HG03139 (cell line): Measurements from ENCODE around the gene JAM3.

ENCODE experiments used
- ATAC-seq: cut with Tn5 transposase; IDR thresholded peaks from one replicate; pipeline ENCODE4 v1.9.1; 2021; ENCODE audit not compliant: unreplicated experiment

The JAM3 gene

DNA sequence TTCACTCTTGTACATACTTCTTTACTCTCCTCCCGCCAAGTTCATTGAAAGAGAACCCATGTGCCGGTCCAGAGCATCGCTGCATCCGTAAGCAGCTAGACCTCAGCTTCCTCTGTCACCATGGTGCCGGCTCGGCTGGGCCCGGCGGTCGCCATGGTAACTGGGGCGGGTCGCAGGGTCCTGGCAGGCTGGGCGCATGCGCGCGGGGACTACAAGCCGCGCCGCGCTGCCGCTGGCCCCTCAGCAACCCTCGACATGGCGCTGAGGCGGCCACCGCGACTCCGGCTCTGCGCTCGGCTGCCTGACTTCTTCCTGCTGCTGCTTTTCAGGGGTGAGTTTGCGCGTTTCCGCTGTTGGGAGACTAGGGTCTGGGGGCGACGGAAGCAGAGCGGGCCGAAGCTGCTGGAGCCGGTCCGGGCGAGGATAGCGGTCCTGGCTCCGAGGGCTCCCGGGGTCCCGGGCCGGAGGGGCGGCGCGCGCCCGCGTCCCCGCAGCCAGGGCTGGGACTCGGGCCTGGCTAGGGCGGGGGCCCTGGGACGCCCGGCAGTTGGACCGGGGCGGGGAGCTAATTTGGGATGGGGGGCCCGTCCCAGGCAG is at the start of gene JAM3:
JAM3 (plus strand) TSS at position 244 of the 597 bp plus-strand sequence; CDS start at position 256, 12 bp downstream.
- ATAC-seq, result peak; percentile 87

DNA sequence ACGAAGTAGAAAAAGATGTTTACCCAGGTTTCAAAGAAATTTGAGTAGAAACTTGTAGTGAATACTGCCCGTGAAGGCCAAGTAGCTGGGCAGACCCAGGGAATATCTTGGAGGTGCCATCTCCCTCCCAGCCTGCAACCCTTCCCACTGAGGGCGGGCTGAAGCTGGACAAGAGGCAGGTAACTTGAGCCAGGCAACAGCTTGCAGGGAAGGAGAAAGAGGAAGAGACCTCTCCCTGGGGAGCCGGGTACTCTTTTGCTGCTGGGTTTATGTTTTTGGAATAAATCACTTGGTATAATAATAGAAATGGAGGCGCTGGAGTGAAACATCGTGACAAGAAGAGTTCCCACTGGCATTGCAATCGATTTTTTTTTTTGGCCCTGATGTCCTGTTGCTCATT is 49.4 kb upstream of the JAM3 start:
- ATAC-seq, result no peak

DNA sequence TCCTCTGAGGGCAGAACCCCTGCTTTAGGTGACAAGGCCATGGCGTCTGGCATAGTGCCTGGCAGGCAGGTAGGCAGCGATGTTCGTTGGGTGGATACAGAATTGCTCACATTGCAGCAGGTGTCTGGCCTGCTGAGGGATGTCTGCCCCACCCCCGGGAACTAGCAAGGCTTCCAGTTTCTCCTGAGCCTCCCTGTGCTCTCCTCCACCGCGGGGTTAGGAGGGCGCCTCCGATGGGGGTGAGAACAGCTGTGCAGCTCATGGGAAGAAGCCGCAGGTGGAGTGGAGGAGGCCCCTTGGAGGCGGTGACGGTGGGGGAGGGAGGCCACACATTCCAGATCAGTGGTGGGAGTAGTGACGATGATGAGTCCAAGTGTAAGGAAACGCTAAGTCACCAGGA is 48.3 kb upstream of the JAM3 start:
- ATAC-seq, result no peak

DNA sequence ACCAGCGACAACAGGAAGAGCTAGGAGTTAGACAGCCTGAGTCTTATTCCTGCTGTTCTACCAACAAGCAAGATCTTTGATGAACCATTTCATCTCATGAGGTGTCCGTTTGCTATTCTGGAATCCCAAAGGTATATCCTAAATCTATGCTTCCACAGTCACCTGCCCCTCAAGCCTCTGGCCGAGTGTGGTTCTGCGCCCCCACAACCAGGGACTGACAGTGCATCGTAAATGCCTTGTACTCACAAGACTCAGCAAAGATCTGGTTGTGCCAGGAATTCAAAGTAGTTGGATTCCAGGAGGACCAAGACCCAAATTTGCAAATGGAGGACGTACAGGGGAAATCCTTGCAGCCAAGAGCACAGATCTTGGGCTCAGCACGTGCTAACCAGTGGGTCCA is 47.5 kb upstream of the JAM3 start:
- no peak for ATAC-seq

DNA sequence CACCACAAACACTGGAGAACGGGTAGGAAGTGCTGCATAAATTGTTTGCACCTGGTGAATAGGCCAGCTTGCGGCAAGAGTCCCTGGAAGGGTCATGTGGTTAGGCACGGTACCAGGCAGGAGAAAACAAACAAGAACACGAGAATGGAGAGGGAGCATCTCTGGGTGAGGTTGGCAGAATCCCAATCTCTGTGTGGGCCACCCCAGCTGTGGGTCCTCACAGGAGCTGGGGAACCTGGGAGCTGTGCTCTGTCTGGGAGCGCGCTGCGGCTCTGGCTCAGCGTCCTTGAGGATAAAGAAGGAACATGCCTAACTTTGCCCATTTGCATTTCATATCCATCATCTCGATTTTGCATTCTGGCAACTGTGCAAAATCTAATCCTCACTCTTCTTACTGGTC is 46.1 kb upstream of the JAM3 start:
- no peak for ATAC-seq

DNA sequence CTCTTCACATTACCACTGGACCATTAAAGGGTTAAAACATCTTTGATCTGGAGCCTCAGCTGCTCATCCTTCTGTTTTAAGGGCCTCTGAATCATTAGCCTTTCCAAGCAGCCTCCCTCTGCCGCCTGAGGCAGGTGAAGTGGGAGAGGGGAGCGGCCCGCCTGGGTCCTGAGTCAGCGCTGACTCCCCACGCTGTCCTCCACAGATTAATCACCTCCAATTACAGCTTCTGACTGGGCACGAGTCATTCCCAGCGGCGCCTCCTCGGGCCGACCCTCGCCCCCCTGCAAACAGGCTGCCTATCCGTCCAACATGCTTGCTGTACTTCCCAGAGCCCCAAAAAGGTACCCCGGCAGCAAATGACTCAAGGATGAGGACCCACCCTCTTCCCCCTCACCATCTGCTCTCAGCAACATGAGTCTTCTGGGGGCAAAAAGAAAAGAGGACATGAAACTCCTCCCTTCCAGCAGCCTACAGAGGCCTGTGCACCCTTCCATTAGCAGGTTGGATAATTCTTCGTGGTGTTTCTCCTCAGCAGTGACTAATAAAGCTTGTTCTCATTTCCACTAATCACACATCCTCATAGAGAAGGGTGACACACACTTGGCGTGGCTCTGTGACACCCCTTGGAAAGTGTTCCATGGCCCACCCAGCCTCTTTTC is 44.3 kb upstream of the JAM3 start:
- ATAC-seq, result no peak

DNA sequence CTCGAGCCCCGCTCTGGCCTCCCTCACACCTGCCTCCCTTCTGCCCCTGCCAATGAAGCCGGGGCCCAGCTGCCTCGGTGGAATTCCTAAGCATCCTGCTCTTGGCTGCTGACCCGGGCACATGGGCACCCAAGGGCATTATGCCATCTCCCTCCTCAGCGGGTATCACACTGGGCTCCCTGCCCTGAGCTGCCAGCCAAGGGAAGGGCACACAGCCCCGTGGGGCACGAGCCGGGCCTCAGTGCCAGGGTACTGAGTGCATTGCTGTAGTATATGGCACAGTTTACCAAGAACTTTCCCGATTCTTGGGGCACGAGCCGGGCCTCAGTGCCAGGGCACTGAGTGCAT is 43.8 kb upstream of the JAM3 start:
- ATAC-seq, result no peak

DNA sequence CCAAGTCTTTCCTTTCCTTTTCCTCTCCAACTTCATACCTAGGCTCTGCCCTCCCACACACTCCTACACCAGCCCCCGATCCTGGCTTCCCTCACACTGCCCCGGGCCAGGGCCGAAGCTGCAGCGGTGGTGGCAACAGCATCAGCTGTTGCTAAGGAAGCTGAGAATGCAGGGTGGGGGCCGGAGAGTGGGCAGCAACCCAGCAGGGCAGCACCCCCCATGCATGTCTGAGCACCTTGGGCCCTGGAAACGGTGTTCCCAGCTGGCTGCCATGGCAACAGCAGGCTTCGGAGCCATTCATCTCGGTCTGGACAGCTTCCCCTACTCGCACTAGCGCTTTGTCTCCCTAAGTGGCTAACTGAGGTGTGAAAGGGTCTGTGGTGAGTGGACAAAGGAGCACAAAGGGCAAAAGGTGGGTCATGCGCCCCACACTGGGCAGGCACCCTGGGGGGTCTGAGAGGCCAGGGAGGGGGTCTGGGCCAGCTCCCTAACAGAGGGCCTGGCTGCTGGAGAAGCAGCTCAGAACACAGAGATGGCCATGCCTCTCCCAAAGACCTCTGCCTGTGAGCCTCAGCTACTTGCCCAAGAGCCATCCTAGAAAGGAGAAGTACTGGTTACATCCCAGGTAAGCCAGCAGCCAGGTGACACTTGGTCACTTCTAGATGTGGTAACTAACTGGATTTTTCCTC is 42.1 kb upstream of the JAM3 start:
- ATAC-seq, result no peak

DNA sequence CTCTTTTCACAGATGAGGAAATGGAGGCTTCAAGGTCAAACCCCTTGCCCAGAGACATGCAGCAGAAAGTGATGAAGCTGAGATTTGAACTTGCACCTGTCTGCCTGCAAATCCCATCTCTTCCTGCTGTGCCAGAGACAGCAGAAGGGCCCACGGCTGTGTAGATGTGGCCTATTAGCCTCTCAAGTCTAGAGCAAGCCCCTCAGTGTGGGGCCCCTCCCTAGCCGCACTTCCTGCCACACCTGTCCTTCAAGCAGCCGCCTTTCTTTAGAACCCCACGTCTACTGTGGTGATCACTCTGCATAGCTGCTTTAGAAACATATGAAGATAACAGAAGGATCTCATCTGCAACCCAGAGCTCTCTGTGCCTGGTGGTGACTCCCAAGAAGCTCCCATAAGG is 41.2 kb upstream of the JAM3 start:
- ATAC-seq, result no peak

DNA sequence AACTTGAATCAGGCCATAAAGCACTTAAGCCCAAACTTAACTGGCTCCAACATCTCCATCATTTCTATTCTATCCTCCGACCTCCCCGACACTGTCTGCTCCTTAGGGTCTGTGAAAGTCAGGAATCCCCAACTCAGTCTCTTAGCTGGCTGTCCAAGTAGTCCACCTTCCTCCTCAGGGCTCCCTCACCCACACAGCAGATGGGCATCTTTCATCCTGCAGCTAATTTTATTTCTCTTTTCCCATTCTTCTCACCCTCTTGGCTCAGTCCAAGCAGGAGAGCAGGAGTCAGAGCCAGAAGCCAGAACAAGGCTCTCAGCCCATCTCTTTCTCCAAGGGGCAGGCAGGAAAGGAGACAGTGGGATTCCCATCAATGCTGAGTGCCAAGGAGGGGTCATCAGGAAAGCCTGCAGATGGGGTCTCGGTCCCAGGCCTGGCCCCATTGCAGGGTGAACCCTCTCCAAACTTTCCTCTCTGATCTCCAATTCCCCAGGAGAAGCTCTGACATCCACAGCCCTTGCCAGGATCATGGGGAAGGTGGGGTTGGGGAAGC is 40.4 kb upstream of the JAM3 start:
- ATAC-seq, result no peak

DNA sequence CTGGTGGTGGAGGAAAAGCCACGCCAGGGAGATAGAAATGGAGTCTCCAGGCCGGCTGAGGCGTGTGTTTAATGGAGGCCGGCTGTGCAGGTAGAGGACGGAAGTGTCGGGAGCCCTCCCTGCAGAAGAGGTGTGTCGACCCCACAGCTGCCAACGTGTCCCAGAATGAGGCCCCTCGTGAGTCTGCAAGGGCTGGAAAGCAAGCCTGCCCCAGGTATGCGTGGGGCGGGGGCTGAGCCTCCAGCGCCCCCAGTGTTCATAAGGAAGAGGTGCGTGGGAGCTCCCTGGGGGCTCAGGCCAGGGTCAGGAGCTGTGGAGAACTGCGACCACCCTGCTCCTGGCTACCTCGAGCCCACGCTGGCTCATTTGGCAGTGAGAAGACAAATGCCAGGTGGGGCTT is 38.0 kb upstream of the JAM3 start:
- no peak for ATAC-seq

DNA sequence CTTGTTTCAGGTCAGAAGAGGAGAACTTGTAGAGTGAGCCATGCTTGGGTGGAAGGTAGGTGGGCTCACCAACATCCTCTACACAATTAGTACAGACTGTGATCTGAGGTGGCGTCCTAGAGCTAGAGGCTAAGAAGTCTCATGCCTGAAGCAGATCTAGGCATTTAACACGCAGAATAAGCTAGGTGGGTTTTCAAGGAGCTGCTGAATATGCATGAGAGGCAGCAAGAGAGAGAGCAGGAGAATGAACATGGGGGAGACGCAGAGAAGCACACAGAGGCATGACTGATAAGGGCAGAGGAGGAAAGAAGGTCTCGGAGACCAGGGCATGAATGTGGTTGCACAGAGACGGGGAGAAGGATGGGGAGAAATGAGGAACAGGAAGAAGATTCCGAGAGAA is 36.8 kb upstream of the JAM3 start:
- no peak for ATAC-seq

DNA sequence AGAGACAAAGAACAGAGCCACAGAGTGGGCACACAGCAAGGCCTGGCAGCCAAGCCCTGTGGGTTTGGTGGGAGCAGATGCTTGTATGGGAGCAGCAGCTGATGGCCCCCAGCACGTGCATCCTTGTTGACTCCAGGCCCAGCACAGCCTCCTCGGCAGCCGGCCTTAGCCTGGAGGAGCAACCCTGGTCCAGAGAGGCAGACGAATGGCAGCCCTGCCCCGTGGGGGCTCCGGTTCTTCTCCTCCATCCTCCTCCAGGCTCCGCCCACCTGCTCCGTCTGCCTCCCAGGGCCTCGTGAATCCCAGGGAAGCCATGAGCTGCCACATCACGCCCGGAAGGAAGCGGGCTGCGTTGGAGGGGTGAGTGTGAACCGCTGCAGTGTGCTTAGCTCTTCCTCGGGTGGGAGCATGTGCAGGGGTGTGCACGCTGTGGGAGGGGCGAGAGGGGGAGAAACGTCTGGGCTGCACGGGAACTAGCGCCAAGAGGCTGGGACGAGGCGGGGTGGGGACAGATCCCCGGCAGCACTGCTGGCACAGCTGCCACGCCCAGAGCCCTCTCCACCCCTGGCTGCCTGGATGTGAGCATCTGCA is 36.3 kb upstream of the JAM3 start:
- no peak for ATAC-seq

DNA sequence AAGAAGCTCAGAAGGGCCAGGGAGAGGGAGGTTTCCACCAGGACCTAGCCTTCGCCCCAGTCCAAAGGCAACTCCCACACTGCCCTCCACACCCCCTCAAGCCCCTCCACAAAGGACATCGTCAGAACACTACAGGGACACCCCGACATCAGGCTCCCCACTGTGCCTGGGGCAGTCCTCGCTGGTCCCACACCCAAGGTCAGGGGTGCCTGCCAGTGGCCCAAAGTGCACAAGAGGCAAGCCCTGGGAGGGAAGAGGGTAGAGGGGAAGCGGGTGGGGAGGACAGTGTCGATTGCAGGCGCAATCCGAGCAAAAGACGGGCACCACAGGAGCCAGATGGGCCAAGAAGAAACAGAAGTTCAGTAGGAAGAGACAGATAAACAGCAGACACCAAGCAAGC is 35.6 kb upstream of the JAM3 start:
- ATAC-seq, result no peak

DNA sequence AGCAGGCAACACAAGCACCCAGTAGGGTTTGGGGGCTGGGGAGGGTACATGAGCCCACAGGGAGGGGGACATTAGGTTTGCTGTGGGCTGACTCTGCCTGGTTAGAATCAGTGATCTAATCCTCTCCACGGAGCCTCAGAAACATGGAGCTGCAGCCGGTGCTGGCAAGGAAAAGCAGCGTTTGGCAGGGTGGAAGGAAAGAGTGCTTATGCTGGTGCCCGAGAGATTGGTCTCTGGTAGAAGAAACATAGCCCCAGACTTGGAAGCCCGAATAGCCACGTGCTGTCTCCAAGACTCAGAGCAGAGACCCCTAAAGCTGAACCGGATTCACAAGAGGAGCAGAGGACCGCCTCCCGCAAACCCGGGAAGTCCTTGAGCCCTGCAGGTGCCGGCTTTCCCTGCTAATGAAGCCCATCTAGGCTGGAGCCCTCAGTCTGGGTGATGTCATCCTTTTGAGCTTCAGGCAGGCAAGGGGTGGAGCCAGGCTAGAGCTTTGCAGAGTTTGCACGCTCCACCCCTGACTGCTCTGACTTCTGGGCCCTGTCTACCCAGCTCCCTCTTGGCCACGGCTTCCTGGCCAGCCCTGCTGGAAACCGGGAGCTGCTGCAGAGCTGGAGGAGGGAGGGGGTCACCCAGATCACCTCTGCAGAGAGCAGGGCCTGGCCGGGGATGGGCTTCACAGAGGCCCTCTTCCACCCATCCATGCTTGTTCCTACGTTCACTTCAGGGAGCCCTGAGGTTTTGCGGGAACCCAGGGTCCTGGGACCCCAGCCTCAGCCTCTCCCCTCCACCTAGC is 35.0 kb upstream of the JAM3 start:
- peak; percentile 53 for ATAC-seq

DNA sequence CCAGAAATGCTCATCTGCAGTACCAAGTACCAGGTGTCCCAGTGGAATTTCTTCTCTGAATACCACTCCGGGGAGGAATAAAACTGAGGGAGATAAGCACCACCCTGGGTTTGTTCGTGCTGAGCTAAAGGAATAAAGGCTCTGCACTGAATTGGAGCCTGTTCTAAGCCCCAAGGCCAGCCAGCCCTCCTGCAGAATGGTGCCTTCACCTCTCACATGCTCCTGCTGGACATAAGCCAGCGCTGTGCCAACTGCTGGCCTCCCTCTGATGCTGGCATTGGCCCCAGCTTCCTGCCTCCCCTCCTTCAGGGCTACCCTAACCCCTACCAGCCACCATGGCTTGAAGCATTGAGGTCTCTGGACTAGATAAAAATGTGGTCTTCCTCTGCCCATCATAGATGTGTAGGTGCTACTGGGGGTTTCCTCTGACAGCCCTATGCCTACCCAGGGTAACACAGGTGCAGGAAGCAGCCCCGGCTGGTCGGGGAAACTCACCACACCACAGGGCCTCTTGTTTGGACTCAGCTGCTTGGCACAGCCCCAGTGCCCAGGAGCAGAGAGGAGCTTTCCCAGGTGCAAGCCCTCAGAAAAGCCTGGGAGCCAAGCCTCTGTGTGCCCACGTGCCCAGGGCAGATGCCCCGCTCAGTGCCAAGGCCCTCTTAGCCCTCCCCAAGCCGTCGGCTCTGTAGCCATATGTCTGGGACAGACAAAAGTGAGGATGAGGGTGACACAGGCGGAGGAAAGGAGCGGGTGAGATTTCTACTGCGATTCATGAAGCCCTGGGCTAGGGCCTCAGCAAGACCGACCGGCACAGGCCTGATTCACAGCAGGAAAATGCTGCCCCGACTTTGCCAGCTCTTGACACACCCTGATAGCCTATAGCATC is 34.1 kb upstream of the JAM3 start:
- no peak for ATAC-seq

DNA sequence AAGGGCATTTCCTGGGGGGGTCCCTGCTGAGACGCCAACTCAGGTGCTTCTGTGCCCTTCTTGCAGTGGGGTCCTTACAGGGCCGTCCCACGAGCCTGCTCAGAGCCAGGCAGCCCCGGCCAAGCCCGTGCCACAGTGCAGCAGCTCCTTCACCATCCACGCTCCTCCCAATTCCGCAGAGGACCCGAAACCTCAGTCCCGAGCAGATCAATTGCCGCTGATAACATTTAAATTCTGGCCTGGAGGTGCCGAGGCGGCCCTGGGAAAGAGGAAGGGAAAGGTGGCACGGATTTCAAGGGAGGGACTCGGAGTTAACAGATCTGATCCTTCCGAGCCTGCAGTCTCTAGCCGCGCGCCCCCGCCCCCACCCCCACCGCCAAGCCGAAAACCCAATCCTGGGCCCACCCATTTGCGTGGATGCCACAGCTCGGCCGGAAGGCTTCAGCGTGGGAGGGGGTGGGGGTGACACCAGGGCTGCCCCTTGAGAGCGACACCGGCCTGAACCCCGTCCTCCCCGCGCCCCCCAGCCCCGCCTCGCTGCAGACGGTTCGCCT is 32.3 kb upstream of the JAM3 start:
- no peak for ATAC-seq

DNA sequence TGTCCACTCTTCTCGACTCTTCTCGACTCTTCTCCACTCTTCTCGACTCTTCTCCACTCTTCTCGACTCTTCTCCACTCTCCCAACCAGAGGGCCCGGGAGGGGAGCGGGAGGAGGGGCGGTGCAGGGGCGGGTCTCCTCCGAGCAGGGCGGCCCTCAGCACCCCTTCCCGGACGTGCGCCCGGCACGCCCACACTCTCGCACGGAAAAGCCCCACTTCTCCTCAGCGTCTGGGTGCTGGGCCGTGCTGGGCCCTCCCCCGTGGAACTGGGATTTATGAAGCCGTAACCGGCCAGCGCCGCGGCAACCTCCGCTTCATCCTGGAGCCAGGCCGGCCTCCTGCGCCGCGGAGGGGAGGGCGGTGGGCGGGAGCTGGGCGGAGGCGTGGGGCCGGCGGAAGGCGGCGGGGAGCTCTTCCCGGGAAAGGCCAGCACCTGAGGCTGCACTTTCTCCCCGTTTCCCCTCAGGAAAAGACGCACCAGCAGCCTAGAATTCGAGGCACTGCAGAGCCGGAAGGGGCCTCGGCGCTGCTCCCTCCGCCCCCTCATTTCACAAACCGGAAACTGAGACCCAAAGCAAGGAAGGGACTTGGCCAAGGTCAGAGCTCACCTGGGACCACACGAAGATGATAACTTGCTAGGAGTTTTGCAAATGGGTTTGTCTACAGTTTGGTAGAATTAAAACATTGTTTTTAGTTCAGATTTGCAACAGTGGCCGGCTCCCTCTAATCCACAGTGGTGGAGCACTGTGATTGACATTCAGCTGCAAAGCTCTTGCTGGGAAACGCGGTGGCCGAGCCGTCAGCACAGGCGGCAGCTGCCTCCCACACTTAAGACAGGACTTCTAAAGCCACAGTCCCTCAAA is 31.6 kb upstream of the JAM3 start:
- peak; percentile 61 for ATAC-seq

DNA sequence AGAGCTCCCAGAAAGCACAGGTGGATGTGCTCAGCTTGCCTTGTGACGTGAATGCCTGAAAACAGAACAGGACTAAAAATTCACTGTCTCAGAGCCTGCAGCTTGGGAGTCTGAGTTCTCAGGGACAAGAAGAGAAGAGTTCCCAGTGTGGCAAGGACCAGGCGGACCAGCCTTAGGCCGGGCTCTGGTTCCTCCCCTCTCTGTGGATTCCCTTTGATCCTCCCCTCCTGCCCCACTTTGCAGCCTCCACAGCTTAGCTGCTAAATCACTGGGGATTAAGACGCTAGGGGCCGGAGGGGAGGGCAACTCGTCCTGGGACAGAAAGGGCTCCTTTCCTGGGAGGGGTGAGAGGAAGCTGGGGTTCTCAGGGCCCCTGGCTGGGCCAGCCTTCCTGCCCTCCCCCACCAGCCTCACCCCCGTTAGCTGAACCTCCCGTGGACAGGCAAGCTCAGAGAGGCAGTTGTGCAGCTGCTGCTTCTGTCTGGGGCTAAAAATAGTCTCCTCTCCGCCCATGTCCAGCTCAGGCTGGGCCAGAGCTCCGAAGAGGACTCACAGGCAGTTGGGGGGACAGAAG is 29.9 kb upstream of the JAM3 start:
- no peak for ATAC-seq
